Measurements from ENCODE around the gene GRID1. TPM values are rescaled to one million over a fixed set of nuclear protein-coding genes. Genes with fewer than 3 reads are reported as not detected.

The GRID1 gene
- total and polyA plus RNA-seq, 8 donors, result 0.31 to 8.5 (median 1.0) TPM; not detected in 1

GRCh38 chr10:85623342-85623741 lies 743.3 kb downstream of the GRID1 start:
- Histone ChIP-seq H3K9me3 (no peaks in the 10 kb centered on the region), H3K4me1 (no peaks in the 10 kb centered on the region), H3K27me3 (no peaks in the 10 kb centered on the region), H3K4me3 (no peak overlapping the region), H3K36me3 (no peaks in the 10 kb centered on the region), H3K27ac (no peak overlapping the region)
- 44 to 75% (median 54%) methylated on average over 2 of the region's 2 CpGs for WGBS, 5 donors
- intact Hi-C loops (cut with DNase I; ENCODE audit: low total_unique reads), result no loop called here
- no peak for DNase-seq
- no peak for TF ChIP-seq POLR2AphosphoS5 (IDR thresholded peaks at IDR 0.05)
- no peak for TF ChIP-seq POLR2A (IDR thresholded peaks at IDR 0.05)
- TF ChIP-seq CTCF (IDR thresholded peaks at IDR 0.05), result no peak
- TF ChIP-seq EP300 (IDR thresholded peaks at IDR 0.05), result no peak

- no peaks in the 10 kb centered on the region for H3K4me1 ChIP-seq
- no peak overlapping the region for H3K4me3 ChIP-seq
- DNase-seq, result no peak
- H3K27ac ChIP-seq, result no peak overlapping the region
- intact Hi-C loops (cut with DNase I; ENCODE audit: low total_unique reads), result no loop called here
- TF ChIP-seq EP300 (IDR thresholded peaks at IDR 0.05) (no peak), POLR2AphosphoS5 (IDR thresholded peaks at IDR 0.05) (no peak), CTCF (IDR thresholded peaks at IDR 0.05) (no peak), POLR2A (IDR thresholded peaks at IDR 0.05) (no peak)
- no peaks in the 10 kb centered on the region for H3K27me3 ChIP-seq
- WGBS, 5 donors, result 90 to 96% (median 93%) methylated on average over 3 of the region's 3 CpGs
- no peaks in the 10 kb centered on the region for H3K9me3 ChIP-seq
- no peaks in the 10 kb centered on the region for H3K36me3 ChIP-seq
Observed at GRCh38 chr10:85622425-85622824, 744.2 kb downstream of the GRID1 start.

GRCh38 chr10:85621562-85621961 lies 745.0 kb downstream of the GRID1 start:
- intact Hi-C loops (cut with DNase I; ENCODE audit: low total_unique reads), result no loop called here
- DNase-seq, result peak in 1 of 2 donors; percentile 23
- no peaks in the 10 kb centered on the region for H3K4me1 ChIP-seq
- no peaks in the 10 kb centered on the region for H3K9me3 ChIP-seq
- no peak overlapping the region for H3K27ac ChIP-seq
- no peaks in the 10 kb centered on the region for H3K27me3 ChIP-seq
- H3K36me3 ChIP-seq, result no peaks in the 10 kb centered on the region
- TF ChIP-seq CTCF (IDR thresholded peaks at IDR 0.05) (no peak), POLR2AphosphoS5 (IDR thresholded peaks at IDR 0.05) (no peak), EP300 (IDR thresholded peaks at IDR 0.05) (no peak), POLR2A (IDR thresholded peaks at IDR 0.05) (no peak)
- no peak overlapping the region for H3K4me3 ChIP-seq
- 16 to 52% (median 31%) methylated on average over 2 of the region's 2 CpGs for WGBS, 5 donors

- Histone ChIP-seq H3K4me3 (no peak overlapping the region), H3K27ac (no peak overlapping the region), H3K36me3 (no peaks in the 10 kb centered on the region), H3K9me3 (no peaks in the 10 kb centered on the region), H3K27me3 (no peaks in the 10 kb centered on the region), H3K4me1 (no peaks in the 10 kb centered on the region)
- intact Hi-C loops (cut with DNase I; ENCODE audit: low total_unique reads), result no loop called here
- no peak for DNase-seq
- TF ChIP-seq POLR2A (IDR thresholded peaks at IDR 0.05) (no peak), POLR2AphosphoS5 (IDR thresholded peaks at IDR 0.05) (no peak), CTCF (IDR thresholded peaks at IDR 0.05) (no peak), EP300 (IDR thresholded peaks at IDR 0.05) (no peak)
- WGBS, 5 donors, result 80 to 91% (median 84%) methylated on average over 3 of the region's 3 CpGs
Observed at GRCh38 chr10:85620807-85621206, 745.8 kb downstream of the GRID1 start.
